Spinal cord (tissue), 10 donors: Measurements from ENCODE around the gene PEX16. TPM values are rescaled to one million over a fixed set of nuclear protein-coding genes. Genes with fewer than 3 reads are reported as not detected.

Experiments used
- DNase-seq, 6 donors: peaks; one replicate each; pipeline versions ENCODE4 v3.0.0 to v3.0.0-alpha.2; 2013 to 2015; ENCODE audit warnings: low spot score in 6 of 6, low read depth in 4 of 6
- H3K27ac ChIP-seq: one replicate; pipeline ENCODE4 v1.5.1; 2013; ENCODE audit warnings: low read depth, low read length, control low read depth
- H3K27me3 ChIP-seq: one replicate; pipeline ENCODE4 v1.6.1; 2013; ENCODE audit warnings: low read length; ENCODE audit not compliant: control insufficient read depth, insufficient read depth
- H3K36me3 ChIP-seq: one replicate; pipeline ENCODE4 v1.6.1; 2013; ENCODE audit warnings: low read length; ENCODE audit not compliant: control insufficient read depth, insufficient read depth
- H3K4me1 ChIP-seq: one replicate; pipeline ENCODE4 v1.6.1; 2013; ENCODE audit warnings: low read length; ENCODE audit not compliant: control insufficient read depth, insufficient read depth
- H3K4me3 ChIP-seq: one replicate; pipeline ENCODE4 v1.5.1; 2013; ENCODE audit warnings: low read depth, low read length, control low read depth
- H3K9me3 ChIP-seq: one replicate; pipeline ENCODE4 v1.6.1; 2013; ENCODE audit warnings: low read length; ENCODE audit not compliant: control insufficient read depth, insufficient read depth
- WGBS: methylation state at CpG from one replicate; pipeline ENCODE4 v1.1.5; 2013; ENCODE audit warnings: missing lambda C conversion rate; ENCODE audit not compliant: insufficient coverage; 5-methylcytosine and 5-hydroxymethylcytosine counted together
- polyA plus RNA-seq, 2 donors: library from polyadenylated mRNA; unstranded; fragments of 120-200 nt; gene quantifications; one replicate each; pipeline ENCODE4 v1.2.1, GENCODE V29; 2013; ENCODE audit not compliant: insufficient read length in 2 of 2
- total RNA-seq, 2 donors: library from RNA; depleted of rRNA in 1 of 2; stranded (reverse); fragments of 120-200 nt in 1 of 2; fragments of >200 nt in 1 of 2; gene quantifications; one replicate each; pipeline versions ENCODE4 v1.2.3 to v1.2.4, GENCODE V29; 2013 to 2014
- donor health status: healthy.

The PEX16 gene
- total and polyA plus RNA-seq, 4 donors, result 14.8 to 39.9 (median 34.1) TPM

GRCh38 chr11:45864041-45864440 lies 53.6 kb downstream of the PEX16 start:
- Histone ChIP-seq H3K36me3 (peaks cover 87% of the 10 kb centered on the region), H3K4me3 (no peak overlapping the region), H3K27me3 (no peaks in the 10 kb centered on the region), H3K9me3 (no peaks in the 10 kb centered on the region), H3K27ac (no peak overlapping the region), H3K4me1 (peaks cover 16% of the 10 kb centered on the region)
- no peak for DNase-seq

DNA sequence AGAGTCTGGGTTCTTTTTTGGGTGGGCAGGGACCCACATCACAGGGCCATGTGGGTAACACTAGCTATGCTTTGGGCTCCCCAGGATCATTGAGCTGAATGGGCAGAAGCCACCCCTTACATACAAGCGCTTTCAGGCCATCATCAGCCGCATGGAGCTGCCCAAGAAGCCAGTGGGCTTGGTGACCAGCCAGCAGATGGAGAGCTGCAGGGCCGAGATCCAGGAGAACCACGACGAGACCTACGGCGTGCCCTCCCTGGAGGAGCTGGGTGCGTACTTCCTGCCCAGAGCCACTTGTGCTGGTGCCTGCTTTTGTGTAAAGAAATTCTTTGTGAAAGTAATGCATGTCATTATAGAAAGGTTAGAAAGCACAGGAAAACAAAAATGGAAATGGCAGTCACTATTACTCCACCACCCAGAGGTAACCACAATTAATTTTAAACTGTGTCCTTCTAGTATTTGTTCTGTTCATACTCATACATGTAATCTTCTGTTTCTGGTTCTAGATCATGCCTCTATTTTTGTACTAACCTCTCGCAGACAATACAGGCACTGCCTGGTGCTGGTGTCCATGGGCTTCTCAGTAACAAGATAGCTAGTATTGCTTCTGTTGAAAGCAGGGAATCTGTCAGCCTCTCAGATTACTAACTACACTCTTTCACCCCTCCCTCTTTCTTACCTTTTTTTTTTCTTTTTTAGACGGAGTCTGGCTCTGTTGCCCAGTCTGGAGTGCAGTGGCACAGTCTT lies 56.7 kb downstream of the PEX16 start:
- Histone ChIP-seq H3K9me3 (no peaks in the 10 kb centered on the region), H3K36me3 (peaks cover 79% of the 10 kb centered on the region), H3K4me1 (peaks cover 42% of the 10 kb centered on the region), H3K4me3 (no peak overlapping the region), H3K27me3 (no peaks in the 10 kb centered on the region), H3K27ac (peak overlapping the region; percentile 88)
- WGBS, result 81% methylated on average over 9 of the region's 10 CpGs
- no peak for DNase-seq

- no peak overlapping the region for H3K4me3 ChIP-seq
- peaks cover 73% of the 10 kb centered on the region for H3K36me3 ChIP-seq
- 100% methylated on average over 3 of the region's 5 CpGs for WGBS
- no peak for DNase-seq
- H3K27ac ChIP-seq, result peak overlapping the region; percentile 88
- no peaks in the 10 kb centered on the region for H3K9me3 ChIP-seq
- no peaks in the 10 kb centered on the region for H3K27me3 ChIP-seq
- peaks cover 46% of the 10 kb centered on the region for H3K4me1 ChIP-seq
Measured at GRCh38 chr11:45860348-45860747, 57.3 kb downstream of the PEX16 start.

Other genes starting within 250 kb of the PEX16 start
- 1 to 10 TPM; 6.0 to 6.2 TPM for gene SLC35C1, start 112.7 kb downstream of the PEX16 start, total RNA-seq
- 10 to 100 TPM; 15.9 to 16.0 TPM for gene SLC35C1, start 112.7 kb downstream of the PEX16 start, polyA plus RNA-seq
- gene CRY2, start 70.4 kb downstream of the PEX16 start, total RNA-seq, result 10 to 100 TPM; 41.6 to 41.8 TPM
- 10 to 100 TPM; 38.9 to 45.2 TPM for gene CRY2, start 70.4 kb downstream of the PEX16 start, polyA plus RNA-seq
- gene MAPK8IP1, start 32.2 kb downstream of the PEX16 start, total RNA-seq, result 100 to 1,000 TPM in 1 of 2 donors, 10 to 100 TPM in 1; 77.4 to 106 TPM
- gene MAPK8IP1, start 32.2 kb downstream of the PEX16 start, polyA plus RNA-seq, result 100 to 1,000 TPM; 263 to 269 TPM
- gene FREY1, start 10.6 kb downstream of the PEX16 start, total RNA-seq, result under 1 TPM; 0.59 to 0.72 TPM
- gene FREY1, start 10.6 kb downstream of the PEX16 start, polyA plus RNA-seq, result under 1 TPM in 1 of 2 donors, not detected in 1; 0.57 TPM
- gene LARGE2, start 4.8 kb upstream of the PEX16 start, total RNA-seq, result 1 to 10 TPM in 1 of 2 donors, under 1 TPM in 1; 0.20 to 2.0 TPM
- 1 to 10 TPM in 1 of 2 donors, under 1 TPM in 1; 0.19 to 1.1 TPM for gene LARGE2, start 4.8 kb upstream of the PEX16 start, polyA plus RNA-seq
- 10 to 100 TPM; 32.1 to 33.4 TPM for gene PHF21A, start 203.6 kb upstream of the PEX16 start, total RNA-seq
- gene PHF21A, start 203.6 kb upstream of the PEX16 start, polyA plus RNA-seq, result 10 to 100 TPM; 49.5 to 52.2 TPM